ENCODE measurements around the gene AP4M1. TPM values are rescaled to one million over a fixed set of nuclear protein-coding genes. Genes with fewer than 3 reads are reported as not detected.

AP4M1 gene
- total and polyA plus RNA-seq, 2 experiments from 2014 or later = 17.4 to 22.8 TPM

DNA sequence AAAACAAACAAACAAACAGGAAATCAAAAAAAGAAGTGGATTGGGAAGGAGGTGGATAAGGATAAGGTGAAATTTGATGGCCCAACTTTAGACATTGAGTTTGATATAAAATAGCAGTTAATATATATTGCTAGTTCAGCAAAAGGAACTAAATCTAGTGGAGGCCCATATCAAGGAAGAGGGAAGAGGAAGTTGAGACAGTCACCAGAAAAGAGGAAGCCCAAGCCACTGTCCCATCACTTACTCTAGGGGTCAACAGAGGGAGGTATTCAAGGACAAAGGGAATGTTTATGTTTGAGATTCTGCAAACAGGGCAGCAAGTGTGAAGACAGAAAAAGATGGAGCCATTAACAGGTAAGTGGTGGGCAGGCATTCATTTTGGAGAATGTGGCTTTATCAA is 51.0 kb downstream of the AP4M1 start:
- Histone ChIP-seq H3K4me2 (no peak overlapping the region), H3K9me2 (replicated peaks; ENCODE audit: insufficient read depth) (no peaks in the 10 kb centered on the region), H3K36me3 (replicated peaks; ENCODE audit: insufficient read depth, low read depth) (no peaks in the 10 kb centered on the region), H3K27ac (no peak overlapping the region), H4K20me1 (ENCODE audit: insufficient read depth, poor library complexity, severe bottlenecking) (no peaks in the 10 kb centered on the region), H3K27me3 (no peaks in the 10 kb centered on the region), H3K4me1 (ENCODE audit: insufficient read depth) (peaks cover 12% of the 10 kb centered on the region), H2AFZ (no peak overlapping the region), H3K79me2 (peaks cover 40% of the 10 kb centered on the region), H3K9me3 (ENCODE audit: low read depth) (no peaks in the 10 kb centered on the region), H3K4me3 (no peak overlapping the region)
- TF ChIP-seq, protein P1, sequence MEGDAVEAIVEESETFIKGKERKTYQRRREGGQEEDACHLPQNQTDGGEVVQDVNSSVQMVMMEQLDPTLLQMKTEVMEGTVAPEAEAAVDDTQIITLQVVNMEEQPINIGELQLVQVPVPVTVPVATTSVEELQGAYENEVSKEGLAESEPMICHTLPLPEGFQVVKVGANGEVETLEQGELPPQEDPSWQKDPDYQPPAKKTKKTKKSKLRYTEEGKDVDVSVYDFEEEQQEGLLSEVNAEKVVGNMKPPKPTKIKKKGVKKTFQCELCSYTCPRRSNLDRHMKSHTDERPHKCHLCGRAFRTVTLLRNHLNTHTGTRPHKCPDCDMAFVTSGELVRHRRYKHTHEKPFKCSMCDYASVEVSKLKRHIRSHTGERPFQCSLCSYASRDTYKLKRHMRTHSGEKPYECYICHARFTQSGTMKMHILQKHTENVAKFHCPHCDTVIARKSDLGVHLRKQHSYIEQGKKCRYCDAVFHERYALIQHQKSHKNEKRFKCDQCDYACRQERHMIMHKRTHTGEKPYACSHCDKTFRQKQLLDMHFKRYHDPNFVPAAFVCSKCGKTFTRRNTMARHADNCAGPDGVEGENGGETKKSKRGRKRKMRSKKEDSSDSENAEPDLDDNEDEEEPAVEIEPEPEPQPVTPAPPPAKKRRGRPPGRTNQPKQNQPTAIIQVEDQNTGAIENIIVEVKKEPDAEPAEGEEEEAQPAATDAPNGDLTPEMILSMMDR (IDR thresholded peaks at IDR 0.05; ENCODE audit: poor library complexity) = no peak
- TF ChIP-seq EZH2phosphoT487 (IDR thresholded peaks at IDR 0.05; ENCODE audit: low read depth, severe bottlenecking, unreplicated experiment) (no peak), EZH2 (IDR thresholded peaks at IDR 0.05; ENCODE audit: borderline replicate concordance) (no peak)
- DNase-seq (ENCODE audit: low spot score) = no peak

- DNase-seq (ENCODE audit: low spot score) = no peak
- no peak overlapping the region for H2AFZ ChIP-seq
- TF ChIP-seq EZH2 (IDR thresholded peaks at IDR 0.05; ENCODE audit: borderline replicate concordance) = no peak
- TF ChIP-seq, protein P1 (IDR thresholded peaks at IDR 0.05; ENCODE audit: poor library complexity) = no peak
- no peaks in the 10 kb centered on the region for H3K9me2 ChIP-seq (replicated peaks; ENCODE audit: insufficient read depth)
- no peak overlapping the region for H3K4me2 ChIP-seq
- H3K4me3 ChIP-seq = no peak overlapping the region
- 94% methylated on average over 18 of the region's 18 CpGs for WGBS (ENCODE audit: low lambda C conversion rate, missing lambda C conversion rate)
- no peaks in the 10 kb centered on the region for H3K27me3 ChIP-seq
- H3K36me3 ChIP-seq (replicated peaks; ENCODE audit: insufficient read depth, low read depth) = no peaks in the 10 kb centered on the region
- peaks cover 15% of the 10 kb centered on the region for H3K4me1 ChIP-seq (ENCODE audit: insufficient read depth)
- H3K9me3 ChIP-seq (ENCODE audit: low read depth) = no peaks in the 10 kb centered on the region
- H3K79me2 ChIP-seq = peaks cover 46% of the 10 kb centered on the region
- H4K20me1 ChIP-seq (ENCODE audit: insufficient read depth, poor library complexity, severe bottlenecking) = no peaks in the 10 kb centered on the region
- peak overlapping the region; percentile 73 for H3K27ac ChIP-seq
These were observed 51.7 kb downstream of the AP4M1 start for GRCh38 chr7:100152937-100153666.

GRCh38 chr7:100153708-100154535 is 52.5 kb downstream of the AP4M1 start:
- Histone ChIP-seq H3K4me2 (no peak overlapping the region), H3K36me3 (replicated peaks; ENCODE audit: insufficient read depth, low read depth) (no peaks in the 10 kb centered on the region), H2AFZ (no peak overlapping the region), H3K27me3 (no peaks in the 10 kb centered on the region), H3K9me2 (replicated peaks; ENCODE audit: insufficient read depth) (no peaks in the 10 kb centered on the region), H3K27ac (peak overlapping the region; percentile 73), H3K9me3 (ENCODE audit: low read depth) (no peaks in the 10 kb centered on the region), H3K4me3 (no peak overlapping the region), H3K79me2 (peaks cover 48% of the 10 kb centered on the region), H4K20me1 (ENCODE audit: insufficient read depth, poor library complexity, severe bottlenecking) (no peaks in the 10 kb centered on the region), H3K4me1 (ENCODE audit: insufficient read depth) (peaks cover 15% of the 10 kb centered on the region)
- WGBS (ENCODE audit: low lambda C conversion rate, missing lambda C conversion rate) = 86% methylated on average over 16 of the region's 16 CpGs
- TF ChIP-seq, protein P1 (IDR thresholded peaks at IDR 0.05; ENCODE audit: poor library complexity) = no peak
- TF ChIP-seq EZH2phosphoT487 (IDR thresholded peaks at IDR 0.05; ENCODE audit: low read depth, severe bottlenecking, unreplicated experiment) = no peak
- TF ChIP-seq EZH2 (IDR thresholded peaks at IDR 0.05; ENCODE audit: borderline replicate concordance) = no peak
- no peak for DNase-seq (ENCODE audit: low spot score)
